Tibial artery (tissue), 4 donors: ENCODE results near the gene BACH2.

Source experiments
- DNase-seq, 2 donors: peaks; one replicate each; pipeline ENCODE4 v3.0.0-alpha.2; 2019
- H3K27ac ChIP-seq, 2 donors: fragments of 200-600 bp; sonication (generic) in 1 of 2; 1 replicate in 1 of 2; 2 replicates in 1 of 2; pipeline ENCODE4 v1.5.1; 2018 to 2019; ENCODE audit warnings: mild to moderate bottlenecking in 1 of 2
- H3K27me3 ChIP-seq, 2 donors: fragments of 200-600 bp; sonication (generic) in 1 of 2; one replicate each; pipeline versions ENCODE4 v1.5.1 to v1.6.0; 2016 to 2019
- H3K36me3 ChIP-seq, 3 donors: fragments of 200-600 bp; sonication (generic) in 2 of 3; one replicate each; pipeline ENCODE4 v1.5.1; 2016 to 2019; ENCODE audit warnings: mild to moderate bottlenecking in 2 of 3
- H3K4me1 ChIP-seq, 4 donors: fragments of 200-600 bp; sonication (generic) in 2 of 4; 1 replicate in 3 of 4; 2 replicates in 1 of 4; pipeline ENCODE4 v1.5.1; 2016 to 2019
- H3K4me3 ChIP-seq, 2 donors: fragments of 200-600 bp; sonication (generic) in 1 of 2; 1 replicate in 1 of 2; 2 replicates in 1 of 2; pipeline ENCODE4 v1.5.1; 2018 to 2019; ENCODE audit warnings: mild to moderate bottlenecking in 2 of 2
- H3K9me3 ChIP-seq, 3 donors: fragments of 200-600 bp; sonication (generic) in 1 of 3; one replicate each; pipeline ENCODE4 v1.5.1; 2016 to 2019
- intact Hi-C: fragments of 100-400 bp; cut with DNase I; formaldehyde crosslinking; loops from one replicate; pipeline ENCODE4 v1.15.0; 2023; ENCODE audit warnings: low total_unique reads
- TF ChIP-seq, protein P1 (sequence below), 2 experiments: fragments of 200-600 bp in 1 of 2; fragments of 450-650 bp in 1 of 2; IDR thresholded peaks; one replicate each; pipeline ENCODE4 v1.5.1; 2017 to 2019; ENCODE audit warnings: antibody characterized with exemption in 2 of 2, mild to moderate bottlenecking in 1 of 2, moderate library complexity in 1 of 2

The BACH2 gene

GRCh38 chr6:90093558-90094073 lies 203.0 kb downstream of the BACH2 start:
- Histone ChIP-seq H3K27ac (no peak overlapping the region), H3K36me3 (no peaks in the 10 kb centered on the region), H3K4me1 (peaks cover 0 to 32% (median 20%) of the 10 kb centered on the region in 4 donors), H3K27me3 (no peaks in the 10 kb centered on the region), H3K9me3 (no peaks in the 10 kb centered on the region), H3K4me3 (no peak overlapping the region)
- intact Hi-C loops, result loop anchor here (10.0 kb wide), 1 partner anchor 381 kb away; no protein-coding TSS in a partner anchor
- DNase-seq, result no peak
- TF ChIP-seq, protein P1, sequence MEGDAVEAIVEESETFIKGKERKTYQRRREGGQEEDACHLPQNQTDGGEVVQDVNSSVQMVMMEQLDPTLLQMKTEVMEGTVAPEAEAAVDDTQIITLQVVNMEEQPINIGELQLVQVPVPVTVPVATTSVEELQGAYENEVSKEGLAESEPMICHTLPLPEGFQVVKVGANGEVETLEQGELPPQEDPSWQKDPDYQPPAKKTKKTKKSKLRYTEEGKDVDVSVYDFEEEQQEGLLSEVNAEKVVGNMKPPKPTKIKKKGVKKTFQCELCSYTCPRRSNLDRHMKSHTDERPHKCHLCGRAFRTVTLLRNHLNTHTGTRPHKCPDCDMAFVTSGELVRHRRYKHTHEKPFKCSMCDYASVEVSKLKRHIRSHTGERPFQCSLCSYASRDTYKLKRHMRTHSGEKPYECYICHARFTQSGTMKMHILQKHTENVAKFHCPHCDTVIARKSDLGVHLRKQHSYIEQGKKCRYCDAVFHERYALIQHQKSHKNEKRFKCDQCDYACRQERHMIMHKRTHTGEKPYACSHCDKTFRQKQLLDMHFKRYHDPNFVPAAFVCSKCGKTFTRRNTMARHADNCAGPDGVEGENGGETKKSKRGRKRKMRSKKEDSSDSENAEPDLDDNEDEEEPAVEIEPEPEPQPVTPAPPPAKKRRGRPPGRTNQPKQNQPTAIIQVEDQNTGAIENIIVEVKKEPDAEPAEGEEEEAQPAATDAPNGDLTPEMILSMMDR (IDR thresholded peaks at IDR 0.05), result no peak

DNA sequence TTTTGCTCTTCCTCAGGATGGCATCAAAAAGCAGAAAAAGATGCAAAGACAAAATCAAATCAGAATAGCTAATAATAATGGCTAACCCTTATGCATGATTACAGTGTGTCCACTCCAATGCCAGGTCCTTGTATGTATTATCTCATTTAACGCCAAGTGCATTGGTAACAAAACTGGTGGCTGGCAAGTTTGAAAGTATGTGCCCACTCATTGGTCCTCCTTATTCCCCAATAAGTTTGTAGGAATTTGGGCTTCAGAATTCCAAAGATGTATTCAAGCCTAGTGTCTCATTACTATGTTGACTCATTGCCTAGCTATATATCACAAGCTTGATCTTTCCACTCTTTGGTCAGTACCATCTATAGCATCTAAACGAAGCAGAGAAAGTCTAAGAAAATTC lies 205.8 kb downstream of the BACH2 start:
- Histone ChIP-seq H3K36me3 (no peaks in the 10 kb centered on the region), H3K27me3 (no peaks in the 10 kb centered on the region), H3K9me3 (no peaks in the 10 kb centered on the region), H3K4me1 (peaks cover 0 to 28% (median 3%) of the 10 kb centered on the region in 4 donors), H3K27ac (no peak overlapping the region), H3K4me3 (no peak overlapping the region)
- intact Hi-C loops, result loop anchor here (10.0 kb wide), 1 partner anchor 384 kb away; no protein-coding TSS in a partner anchor
- TF ChIP-seq, protein P1 (IDR thresholded peaks at IDR 0.05), result no peak
- DNase-seq, result no peak

DNA sequence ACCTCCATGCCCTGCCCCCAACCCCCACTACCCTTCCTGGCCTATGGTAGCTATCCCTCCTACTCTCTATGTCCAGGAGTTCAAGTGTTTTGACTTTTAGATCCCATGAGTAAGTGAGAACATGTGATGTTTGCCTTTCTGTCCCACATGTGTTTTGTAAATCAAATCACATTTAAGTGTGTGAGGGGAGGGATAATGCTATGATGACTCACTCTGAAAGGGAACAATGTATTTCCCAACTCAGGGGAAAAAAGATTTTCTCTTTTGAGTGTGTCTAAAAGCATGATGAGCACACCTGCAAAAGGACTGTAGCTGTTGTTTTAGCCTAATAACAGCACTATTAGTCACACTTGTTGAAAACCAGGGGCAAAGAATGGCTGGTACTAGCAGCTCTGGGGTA lies 208.6 kb downstream of the BACH2 start:
- TF ChIP-seq, protein P1 (IDR thresholded peaks at IDR 0.05), result no peak
- Histone ChIP-seq H3K36me3 (no peaks in the 10 kb centered on the region), H3K4me3 (no peak overlapping the region), H3K9me3 (no peaks in the 10 kb centered on the region), H3K27ac (no peak overlapping the region), H3K4me1 (peaks cover 0 to 22% (median 3%) of the 10 kb centered on the region in 4 donors), H3K27me3 (no peaks in the 10 kb centered on the region)
- no peak for DNase-seq
- intact Hi-C loops, result no loop called here

- no peaks in the 10 kb centered on the region for H3K27me3 ChIP-seq
- no peaks in the 10 kb centered on the region for H3K9me3 ChIP-seq
- H3K4me1 ChIP-seq, result peaks cover 0 to 22% (median 3%) of the 10 kb centered on the region in 4 donors
- DNase-seq, result no peak
- H3K36me3 ChIP-seq, result no peaks in the 10 kb centered on the region
- no peak overlapping the region for H3K4me3 ChIP-seq
- H3K27ac ChIP-seq, result no peak overlapping the region
- TF ChIP-seq, protein P1 (IDR thresholded peaks at IDR 0.05), result no peak
- intact Hi-C loops, result no loop called here
These were observed 209.4 kb downstream of the BACH2 start for GRCh38 chr6:90087106-90087833.

- TF ChIP-seq, protein P1 (IDR thresholded peaks at IDR 0.05), result no peak
- H3K9me3 ChIP-seq, result no peaks in the 10 kb centered on the region
These were observed 210.1 kb downstream of the BACH2 start for GRCh38 chr6:90086517-90086916.

More at GRCh38 chr6:90086517-90086916, 210.1 kb downstream of the BACH2 start:
- no peaks in the 10 kb centered on the region for H3K36me3 ChIP-seq
- intact Hi-C loops, result no loop called here
- DNase-seq, result no peak
- H3K27me3 ChIP-seq, result no peaks in the 10 kb centered on the region
- peaks cover 0 to 22% (median 3%) of the 10 kb centered on the region in 4 donors for H3K4me1 ChIP-seq
- no peak overlapping the region for H3K4me3 ChIP-seq
- H3K27ac ChIP-seq, result no peak overlapping the region
